ENCODE results near the gene PSMB11.

PSMB11 gene

DNA sequence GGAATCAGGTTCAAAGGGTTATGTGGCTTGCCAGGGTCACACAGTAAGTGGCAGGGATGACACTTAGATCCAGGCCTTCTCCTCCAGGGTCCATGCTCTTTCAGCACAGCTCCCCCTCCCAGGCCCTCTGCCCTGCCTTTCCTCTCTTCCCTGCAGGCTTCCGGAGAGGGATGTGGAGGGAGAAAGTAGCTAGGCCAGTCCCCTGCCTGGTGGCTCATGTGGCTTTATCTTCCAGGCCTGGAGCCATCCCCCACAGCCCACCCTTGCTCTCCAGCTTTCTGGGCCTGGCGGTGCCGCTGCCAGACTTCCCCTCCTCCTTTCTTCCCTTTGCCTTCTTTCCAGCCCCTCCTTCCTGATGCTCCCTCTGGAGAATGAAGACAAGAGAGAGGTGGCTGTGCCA lies 1.7 kb downstream of the PSMB11 start:
- DNase-seq (ENCODE audit: low read depth) = no peak

DNA sequence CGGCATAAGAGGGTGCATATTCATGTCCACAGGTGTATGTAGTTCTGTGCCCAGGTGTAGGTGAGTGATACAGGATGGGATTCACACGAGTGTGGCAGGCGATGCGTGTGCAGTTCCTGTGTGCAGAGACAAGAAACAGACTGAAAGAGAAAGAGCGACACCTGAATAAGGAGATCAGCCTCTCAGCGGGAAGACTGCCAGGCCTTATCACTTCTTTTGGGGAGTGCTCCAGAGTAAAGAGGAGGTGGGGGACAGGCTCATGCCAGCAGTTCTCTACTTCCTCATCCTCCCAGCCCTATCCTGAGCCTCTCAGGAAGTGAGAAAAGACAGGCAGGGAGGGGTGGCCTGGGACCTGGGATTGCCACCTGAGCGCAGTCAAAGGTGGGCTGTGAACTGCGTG lies 2.8 kb downstream of the PSMB11 start:
- DNase-seq (ENCODE audit: low read depth) = no peak

DNA sequence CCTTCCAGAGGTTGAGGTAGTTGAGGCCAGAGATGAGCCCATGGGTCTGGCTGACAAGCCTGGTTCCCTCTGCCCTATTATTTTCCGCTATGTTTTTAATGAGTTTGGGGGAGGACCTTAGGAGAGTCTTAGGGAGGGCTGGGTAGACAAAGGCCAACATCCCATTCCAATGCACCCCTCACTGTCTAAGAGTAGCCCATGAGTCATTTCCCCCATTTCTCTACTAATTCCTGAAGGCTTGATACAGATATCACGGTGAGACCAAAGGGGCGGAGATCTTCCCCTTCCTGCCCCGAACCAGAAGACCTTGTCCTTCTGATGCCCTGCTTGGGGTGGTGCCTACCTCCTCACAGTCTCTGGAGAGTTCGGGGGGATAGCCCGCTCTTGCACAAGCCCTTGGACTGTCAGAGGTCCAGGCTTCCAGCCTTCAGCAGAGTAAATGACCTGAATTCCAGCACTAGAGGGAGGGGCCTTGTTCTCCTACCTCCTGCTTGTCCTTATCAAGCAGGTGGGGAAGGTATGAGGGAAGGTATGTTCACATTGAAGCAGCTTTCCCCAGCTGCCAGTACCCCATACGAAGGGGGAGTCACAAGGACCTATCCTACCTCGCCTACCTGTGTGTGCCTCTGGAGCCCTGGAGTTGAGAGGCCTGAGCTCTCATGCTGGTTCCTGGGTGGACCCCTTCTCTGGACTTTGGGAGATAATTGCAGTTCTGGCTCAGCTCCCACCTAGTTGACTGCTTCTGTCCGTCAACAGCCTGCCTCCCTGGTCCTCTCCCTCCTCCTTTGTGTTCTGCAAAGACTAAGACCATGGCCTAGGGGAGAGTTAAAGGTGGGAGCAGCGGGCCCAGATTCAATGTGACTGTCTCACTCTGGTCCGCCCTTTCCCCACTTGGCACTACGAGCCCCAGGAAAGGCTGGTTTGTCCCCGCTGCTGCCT lies 3.7 kb downstream of the PSMB11 start:
- DNase-seq (ENCODE audit: low read depth) = no peak

DNA sequence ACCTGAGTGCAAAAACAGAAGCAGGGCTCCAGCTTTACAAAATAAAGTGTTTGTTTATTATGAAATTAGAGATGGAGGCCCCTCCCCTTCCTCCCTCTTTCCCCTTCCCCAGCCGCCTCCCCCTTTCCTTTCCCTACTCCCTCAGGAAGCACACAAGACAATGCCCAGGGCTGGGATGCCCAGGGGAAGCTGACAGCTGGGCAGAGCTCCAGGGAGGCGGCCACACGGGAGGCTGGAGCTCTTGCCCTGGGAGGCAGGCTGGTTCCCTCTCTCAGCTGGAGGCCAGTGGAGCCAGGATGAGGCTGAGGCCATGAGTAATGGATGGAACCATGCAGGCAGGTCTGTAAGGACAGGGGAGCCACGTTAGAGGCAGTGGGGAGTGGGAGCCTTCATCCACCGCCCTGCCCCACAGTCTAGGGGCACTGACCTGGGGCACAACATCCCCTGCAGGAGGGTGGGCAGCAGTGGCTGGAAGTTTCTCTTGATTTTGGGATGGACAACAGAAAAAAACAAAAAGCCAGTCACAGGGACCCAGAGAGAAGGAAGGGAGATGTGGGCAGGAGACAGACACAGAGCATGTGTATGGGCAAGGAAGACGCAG lies 5.1 kb downstream of the PSMB11 start:
- no peak for DNase-seq (ENCODE audit: low read depth)

DNA sequence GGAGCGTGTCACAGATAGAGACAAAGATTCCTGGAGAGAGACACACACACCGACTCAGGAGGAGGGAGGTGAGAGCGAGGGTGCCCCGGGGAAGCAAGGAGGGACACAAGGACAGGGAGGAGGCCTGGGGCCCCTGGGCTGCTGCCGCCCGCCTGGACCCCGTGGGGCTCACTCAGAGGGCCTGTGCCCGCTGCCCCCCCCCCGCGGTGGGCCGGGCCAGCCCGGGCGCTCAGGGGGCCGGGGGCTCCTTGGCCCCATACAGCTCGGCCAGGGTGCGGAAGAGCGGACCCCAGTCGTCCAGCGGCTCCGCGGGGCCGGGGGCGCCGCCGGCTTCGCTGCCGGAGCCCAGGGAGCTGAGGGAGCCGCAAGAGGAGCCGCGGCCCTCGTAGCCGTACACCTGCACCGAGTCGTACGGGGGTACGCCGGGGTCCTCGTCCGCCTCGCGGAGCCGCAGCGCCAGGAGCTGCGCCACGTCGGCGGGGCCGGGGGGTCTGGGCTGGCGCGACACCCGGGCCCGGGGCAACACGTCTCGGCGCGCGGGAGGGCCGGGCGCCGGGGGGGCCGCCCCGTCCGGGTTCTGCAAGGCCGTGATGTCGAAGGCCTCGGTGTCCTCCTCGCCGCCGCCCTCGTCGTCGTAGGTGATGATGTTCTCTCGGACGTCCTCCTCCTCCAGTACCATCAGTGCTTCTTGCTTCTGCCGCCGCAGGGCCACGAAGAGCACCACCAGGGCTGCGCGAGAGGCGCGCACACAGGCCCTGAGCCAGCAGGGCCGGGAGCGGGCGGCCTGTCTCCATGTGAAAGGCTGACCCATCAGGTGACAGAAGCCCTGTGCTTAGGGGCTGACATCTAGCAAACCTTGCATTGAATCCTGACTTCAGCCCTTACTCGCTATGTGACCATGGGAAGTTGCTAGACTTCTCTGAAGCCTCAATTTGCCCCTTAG lies 6.0 kb downstream of the PSMB11 start:
- no peak for DNase-seq (ENCODE audit: low read depth)

DNA sequence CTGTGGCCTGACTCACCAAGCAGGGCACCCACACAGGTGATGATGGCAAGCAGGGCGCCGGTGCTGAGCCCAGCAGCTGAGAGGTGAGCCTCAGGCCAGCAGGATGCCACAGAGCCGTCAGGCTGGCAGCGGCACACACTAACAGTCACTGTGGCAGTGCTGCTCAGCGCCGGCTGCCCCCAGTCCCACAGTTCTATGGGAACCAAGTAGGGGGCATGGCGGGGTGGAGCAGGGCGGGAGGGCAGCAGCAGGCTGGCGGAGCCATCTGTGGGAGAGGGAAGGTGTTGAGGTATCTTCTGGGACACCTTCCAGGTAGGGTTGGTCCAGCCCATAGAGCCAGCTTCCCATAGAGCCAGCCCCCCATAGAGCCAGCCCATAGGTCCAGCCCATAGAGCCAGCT lies 7.0 kb downstream of the PSMB11 start:
- no peak for DNase-seq (ENCODE audit: low read depth)

DNA sequence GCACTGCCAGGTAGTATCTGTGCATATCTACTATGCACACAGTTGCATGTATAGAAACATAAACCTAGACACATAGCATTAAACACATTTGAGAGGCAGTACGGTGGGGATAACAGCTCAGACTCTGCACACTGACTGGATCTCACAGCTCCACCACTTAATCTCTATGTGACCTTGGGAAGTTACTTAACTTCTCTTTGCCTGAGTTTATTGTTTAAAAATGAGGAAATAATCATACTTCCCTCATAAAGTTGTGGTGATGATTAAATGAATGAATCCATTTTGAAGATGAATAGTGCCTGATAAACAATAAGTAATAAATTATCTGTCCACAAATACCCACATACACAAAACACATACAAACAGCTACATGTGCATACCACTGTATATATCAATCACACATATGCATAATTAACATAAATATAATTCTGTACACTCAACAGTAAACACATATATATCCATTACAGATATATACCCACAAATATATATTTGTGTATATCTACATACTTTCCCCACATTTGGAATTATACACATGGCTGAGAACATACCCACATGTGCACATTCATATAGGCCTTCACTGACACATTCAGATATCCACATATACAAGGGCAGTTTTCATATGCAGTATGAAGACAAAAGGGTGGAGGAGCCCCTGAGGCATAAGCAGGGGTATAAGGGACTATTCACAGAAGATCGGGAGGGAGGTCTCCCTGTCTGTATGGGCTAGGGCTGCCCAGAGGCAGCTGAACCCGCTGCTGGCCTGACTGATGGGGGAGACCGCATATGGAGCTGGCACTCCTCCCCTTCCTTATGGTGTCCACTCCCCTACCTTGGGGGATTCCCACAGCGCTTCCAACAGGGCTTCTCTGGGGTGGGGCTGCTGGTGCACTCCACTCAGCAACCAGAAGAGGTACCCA lies 9.4 kb downstream of the PSMB11 start:
- DNase-seq (ENCODE audit: low read depth) = no peak

DNA sequence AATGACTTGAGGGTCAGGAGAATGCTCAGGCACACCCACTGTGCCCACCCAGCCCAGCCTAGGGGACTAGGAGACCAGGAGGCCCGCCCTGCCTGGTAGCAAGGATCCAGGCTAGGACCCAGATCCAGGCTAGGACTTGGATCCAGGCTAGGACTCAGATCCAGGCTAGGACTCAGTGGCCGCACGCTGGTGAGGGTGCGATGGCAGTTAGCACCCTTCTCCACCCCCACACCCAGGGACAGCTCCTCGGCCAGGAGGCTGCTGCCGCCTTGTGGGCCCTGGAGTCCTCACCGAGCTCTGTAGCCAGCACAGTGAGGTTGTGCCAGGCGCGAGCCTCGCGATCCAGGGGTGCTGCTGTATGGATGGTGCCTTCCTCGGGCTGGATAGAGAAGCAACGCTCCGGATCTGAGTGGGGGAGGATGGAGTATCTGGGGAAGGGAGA lies 10.2 kb downstream of the PSMB11 start:
- no peak for DNase-seq (ENCODE audit: low read depth)

DNA sequence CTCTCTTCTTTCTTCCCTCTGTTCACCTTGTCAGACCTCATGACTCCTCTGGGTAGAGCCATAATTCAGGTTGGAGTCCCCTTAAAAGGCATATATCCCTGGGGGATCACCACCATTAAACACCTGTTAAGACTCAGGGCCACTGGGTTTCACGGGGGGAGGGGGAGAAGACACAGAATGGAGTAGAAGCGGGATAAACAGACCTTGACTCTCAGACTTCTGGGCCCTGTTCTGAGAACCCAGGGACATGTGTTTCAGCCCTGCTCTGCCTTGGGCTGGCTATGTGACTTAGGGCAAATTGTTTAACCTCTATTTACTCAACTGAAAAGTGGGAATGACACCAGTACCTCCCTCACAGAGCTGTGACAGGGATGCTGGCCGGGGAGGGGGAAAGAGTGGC lies 10.7 kb downstream of the PSMB11 start:
- no peak for DNase-seq (ENCODE audit: low read depth)

DNA sequence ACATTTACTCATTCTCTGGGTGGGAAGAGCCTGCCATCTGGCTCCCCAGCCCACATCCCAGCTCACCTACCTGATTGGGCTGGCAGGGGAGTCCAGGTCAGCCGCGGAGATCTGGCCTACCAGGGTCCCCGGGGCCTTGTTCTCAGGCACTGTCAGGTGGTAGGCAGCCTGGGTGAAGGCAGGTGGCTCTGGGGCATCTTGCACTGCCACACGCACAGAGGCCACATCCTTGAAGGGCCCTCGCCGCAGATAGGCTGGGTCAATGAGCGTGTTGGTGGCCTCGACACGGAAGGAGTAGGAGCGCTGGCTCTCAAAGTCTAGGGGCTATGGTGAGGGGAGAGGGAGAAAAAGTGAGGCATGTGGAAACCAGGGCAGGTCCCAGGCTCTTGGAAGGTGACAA lies 11.4 kb downstream of the PSMB11 start:
- DNase-seq (ENCODE audit: low read depth) = no peak

DNA sequence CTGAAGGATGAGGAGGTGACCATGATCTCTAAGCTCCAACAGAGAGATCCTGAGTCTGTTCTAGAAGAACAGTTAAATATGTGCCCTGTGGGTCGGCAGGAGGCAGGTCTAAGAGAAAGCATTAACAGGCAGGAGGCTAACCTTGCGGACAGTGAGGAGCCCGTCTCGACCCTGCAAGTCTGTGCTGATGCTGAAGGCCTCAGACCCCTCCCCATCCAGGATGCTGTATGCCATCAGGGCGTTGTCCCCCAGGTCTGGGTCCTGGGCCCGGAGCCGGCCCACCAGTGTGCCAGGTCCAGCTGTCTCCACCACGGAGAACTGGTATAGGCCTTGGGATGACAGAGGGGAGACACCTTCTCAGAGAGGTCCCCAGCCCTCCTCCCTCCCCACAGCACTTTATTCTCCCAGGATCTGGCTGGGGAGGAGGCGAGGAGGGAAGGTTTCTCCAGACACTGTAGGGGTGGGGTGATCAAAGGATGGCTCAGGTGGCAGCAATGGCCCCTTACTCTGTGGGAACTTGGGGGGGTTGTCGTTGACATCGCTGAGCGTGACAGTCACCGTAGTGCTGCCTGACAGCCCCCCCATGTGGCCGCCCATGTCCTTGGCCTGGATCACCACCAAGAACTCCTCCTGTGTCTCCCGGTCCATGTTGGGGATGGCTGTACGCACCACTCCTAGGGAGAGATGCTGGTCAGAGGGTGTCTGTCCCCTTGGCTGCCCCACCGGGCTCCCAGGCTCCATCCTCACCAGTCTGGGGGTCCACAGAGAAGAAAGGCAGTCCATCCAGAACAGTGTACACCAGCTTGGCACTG lies 12.2 kb downstream of the PSMB11 start:
- no peak for DNase-seq (ENCODE audit: low read depth)

DNA sequence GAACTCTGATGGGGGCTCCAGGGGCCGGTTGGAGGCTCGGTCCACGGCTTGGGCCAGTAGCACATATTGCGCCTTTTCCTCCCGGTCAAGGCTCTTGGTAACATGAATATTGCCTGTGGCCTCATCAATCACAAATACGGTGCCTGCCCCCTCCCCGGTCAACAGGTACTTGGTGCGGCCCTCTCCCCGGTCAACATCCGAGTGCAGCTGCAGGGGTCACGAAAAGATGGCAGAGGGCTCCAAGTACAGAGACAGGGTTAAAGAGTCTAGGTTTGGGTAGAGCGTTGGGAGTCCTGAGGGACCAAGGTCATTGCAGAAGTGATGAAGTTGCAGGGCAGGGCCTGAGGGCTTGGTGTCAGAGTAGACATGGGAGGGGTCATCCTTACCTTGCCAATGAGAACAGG lies 13.1 kb downstream of the PSMB11 start:
- no peak for DNase-seq (ENCODE audit: low read depth)

DNA sequence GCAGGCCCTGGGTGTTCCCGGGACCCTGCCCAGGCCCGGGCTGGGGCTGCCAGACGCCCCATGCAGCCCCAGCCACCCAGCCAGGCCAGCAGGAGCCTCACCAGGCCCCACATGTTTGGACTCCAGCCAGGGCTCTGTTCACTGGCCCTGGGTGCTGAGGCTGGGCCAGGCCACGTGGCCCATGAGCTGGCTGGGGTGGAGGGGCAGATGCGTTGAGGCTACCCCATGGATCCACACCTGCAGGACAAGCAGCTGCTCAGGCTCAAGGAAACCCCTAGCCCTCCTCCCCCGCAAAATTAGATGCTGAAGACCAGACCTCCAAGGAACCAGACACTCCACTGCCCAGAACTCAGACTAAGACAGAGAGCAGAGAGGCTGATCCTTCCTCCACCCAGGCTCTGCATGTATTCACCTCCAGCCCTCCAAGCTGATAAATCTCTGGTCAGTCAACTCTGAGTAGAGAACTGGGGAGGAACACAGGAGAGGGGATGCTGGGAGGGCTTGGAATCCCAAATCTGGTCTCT lies 13.7 kb downstream of the PSMB11 start:
- DNase-seq (ENCODE audit: low read depth) = no peak

DNA sequence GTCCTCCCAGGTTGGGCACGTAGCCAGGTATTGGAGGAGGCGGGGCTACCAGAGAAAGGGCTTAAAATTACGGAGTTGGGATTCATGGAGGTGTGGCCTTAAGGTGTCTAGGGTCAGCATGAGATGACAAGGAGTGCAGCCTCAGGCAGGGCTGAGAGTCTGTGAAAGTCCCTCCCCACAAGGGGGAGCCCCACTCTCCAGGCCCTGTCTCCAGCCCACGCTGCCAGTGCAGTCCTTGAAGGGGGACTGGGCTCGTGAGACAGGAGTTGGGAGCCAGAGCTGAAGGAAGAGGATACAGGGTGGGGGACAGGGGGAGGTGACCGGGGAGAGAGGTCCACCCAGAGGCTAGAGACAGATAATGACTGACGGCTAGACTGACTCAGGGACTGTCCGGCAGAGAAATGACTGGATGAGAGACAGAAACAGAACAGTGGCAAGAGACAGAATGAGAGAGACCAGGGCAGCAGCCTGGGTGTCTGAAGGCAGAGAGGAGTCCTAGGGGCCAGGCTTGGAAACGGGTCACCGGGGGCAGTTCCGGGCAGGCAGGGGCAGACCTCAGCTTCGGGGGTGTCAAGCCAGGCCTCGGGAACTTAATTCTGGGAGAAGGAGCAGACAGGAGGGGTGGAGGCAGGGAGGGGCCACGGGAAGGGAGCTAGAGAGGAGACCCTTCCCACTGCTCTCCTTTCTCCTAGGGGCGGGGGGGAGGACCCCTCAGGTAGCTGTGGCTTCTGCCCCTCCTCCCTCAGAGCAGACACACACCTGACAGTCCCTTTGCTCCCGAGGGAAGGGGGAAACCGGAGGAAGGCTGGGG lies 14.3 kb downstream of the PSMB11 start:
- DNase-seq (ENCODE audit: low read depth) = peak; percentile 52

DNA sequence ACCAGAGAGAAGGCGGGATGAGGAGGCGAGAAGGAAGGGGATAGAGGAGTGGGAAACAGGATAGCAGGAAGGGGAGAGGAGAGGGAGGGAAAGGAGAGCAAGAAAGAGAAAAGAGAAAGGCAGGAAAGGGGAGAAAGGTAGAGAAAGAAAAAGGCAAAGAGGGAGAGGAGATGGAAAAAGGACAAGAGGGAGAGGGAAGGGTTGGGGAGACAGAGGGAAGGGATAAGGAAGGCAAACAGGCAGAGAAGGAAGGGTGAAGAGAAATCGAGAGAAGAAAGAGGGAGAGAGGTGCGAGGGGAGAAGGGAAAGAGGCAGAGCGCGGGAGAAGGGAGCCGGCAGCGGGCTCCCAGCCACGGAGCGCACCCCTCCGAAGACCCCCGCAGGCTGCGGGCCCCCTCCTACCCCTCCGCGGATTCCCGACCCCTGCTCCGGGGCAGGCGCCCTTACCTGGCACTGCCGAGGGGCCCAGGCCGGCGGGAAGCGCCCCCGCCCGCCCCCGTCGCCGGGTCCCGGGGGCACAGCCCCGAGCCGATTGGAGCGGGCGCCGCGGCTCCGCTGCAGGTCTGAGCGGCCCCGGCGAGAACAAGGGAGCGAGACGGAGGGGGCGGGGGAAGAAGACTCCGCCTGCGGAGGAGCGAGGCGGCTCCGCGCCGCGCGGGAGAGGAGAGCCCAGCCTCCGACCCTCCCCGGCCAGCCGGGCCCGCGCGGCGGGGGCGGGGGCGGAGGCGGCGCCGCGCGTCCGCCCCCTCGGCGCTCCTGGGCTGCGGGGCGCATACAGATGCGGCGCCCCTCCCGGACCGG lies 15.1 kb downstream of the PSMB11 start, which contains the start of gene CDH24:
Gene CDH24, minus strand, starts transcription at position 565 of the 801 bp plus-strand sequence. CDS start 1,787 bp downstream, outside the sequence.
- DNase-seq (ENCODE audit: low read depth) = peak; percentile 45

DNA sequence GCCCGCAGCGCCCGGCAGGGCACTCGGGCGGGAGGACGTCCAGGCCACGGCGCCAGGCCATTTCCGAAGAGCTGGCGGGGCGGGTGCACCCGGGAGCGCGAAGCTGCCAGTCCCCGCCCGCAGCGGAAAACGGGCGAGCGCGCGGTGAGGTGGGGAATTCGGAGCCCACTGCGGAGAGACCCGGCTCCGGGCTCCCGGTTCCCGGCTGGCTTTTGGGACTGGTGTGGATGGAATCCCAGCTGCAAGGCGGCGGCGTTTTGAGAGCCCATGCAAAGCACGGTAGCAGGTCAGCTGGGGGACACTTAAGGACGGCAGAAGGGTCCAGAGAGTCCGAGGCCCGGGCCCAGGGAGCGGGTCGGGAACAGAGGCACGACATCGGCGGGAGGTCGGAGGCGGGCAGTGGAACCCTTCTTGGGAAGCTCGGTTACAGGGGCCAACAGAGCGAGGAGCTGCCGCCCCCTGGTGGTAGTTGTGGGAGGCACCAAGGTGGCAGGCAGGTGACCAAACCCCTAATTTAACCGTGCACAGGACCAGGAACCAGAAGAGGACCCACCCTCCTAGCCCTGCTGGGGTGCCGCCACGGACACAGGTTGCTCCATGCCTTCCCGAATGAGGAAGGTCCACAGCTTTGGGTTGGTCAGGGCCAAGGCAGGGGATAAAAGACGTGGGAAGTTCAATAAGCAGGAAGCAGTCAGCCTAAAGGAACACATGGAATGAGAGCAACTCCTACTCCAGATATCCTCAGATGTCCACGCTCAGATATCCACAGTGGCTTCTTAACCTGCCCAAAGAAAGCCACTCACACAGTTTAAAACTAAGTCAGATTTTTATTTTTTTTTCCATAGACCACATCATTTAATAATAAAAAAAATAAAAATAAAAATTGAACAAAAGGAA lies 16.0 kb downstream of the PSMB11 start:
- DNase-seq (ENCODE audit: low read depth) = peak; percentile 82

Data from activated gamma-delta T cell treated with anti-CD3 and anti-CD28 coated beads, Interleukin-2, amount 50 U/mL, for 16 hours (primary cell).